ENCODE results near the gene WDR44. TPM values are rescaled to one million over a fixed set of nuclear protein-coding genes. Genes with fewer than 3 reads are reported as not detected.

Gene WDR44
- polyA plus RNA-seq, 1 donor: 9.5 TPM

DNA sequence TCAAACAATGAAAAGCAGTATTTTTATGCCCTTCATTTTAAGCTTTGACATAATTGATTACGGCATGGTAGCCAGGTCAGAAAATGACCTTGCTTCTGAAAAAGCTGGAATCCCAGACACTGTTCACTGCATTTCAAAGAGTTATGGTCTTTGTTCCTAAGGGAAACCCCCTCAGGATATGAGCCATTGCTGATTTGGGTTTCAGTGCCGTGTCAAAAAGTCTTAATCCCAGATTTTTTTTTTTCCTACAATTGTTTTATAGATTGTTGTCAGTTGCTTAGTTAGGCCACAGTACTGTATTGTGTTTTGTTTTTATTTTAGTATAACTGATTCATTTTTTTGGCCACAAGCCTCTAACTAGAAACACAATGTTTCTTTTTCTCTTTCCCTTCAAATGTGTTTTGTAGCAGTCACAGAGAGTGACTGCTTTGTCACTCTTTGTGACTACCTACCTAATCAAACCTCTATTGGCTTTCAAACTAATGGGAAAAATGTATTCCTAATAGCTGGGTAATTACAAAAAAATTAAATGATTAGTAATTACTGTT is 10.3 kb downstream of the WDR44 start:
- Histone ChIP-seq H3K4me1 (ENCODE audit: control insufficient read depth, insufficient read depth, low read length) (peaks cover 2% of the 10 kb centered on the region), H3K27me3 (ENCODE audit: control insufficient read depth, insufficient read depth, low read length) (no peaks in the 10 kb centered on the region), H3K27ac (ENCODE audit: low read length) (no peak overlapping the region), H3K9me3 (ENCODE audit: control insufficient read depth, low read depth, low read length) (no peaks in the 10 kb centered on the region), H3K36me3 (ENCODE audit: control insufficient read depth, insufficient read depth, low read length) (no peaks in the 10 kb centered on the region), H3K4me3 (ENCODE audit: low read length) (no peak overlapping the region)
- no CpG with 5 or more reads among the region's 2 CpGs for WGBS (ENCODE audit: insufficient coverage, low lambda C conversion rate)
- no peak for DNase-seq

DNA sequence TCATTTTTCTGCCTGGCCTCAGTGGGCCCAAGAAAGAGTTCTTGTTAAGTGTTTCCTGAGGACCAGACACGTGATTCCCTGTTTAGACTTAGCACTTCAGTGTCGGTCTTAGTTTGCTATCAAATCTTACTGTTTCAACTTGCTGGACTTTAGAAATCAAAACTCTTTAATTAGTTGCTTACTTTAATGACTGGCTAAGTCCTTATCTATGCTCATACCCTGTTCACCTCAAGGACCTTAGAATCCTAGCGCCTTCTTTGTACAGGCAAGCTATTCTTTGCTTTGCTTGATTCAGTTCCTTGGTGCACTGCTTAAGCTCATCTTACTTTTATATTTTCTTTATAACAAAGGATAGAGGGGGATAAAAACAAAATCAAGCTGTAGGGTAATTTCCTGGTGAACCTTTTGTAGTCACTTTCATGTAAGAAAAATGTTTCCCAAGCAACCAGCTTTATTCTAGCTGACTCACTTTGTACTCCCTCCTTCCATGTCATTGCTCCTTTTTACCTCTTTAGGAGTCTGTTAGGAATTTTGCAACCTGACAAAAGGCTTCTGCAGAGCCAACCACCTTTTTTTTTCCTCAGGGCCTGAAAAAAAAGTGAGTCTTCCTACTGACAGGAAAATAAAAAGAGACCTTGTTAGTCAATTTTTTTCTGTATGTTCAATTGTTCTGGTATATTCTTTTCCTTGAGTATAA is 14.7 kb downstream of the WDR44 start:
- WGBS (ENCODE audit: insufficient coverage, low lambda C conversion rate): no CpG with 5 or more reads among the region's 3 CpGs
- H3K27ac ChIP-seq (ENCODE audit: low read length): no peak overlapping the region
- DNase-seq: peak in 1 of 2 donors; percentile 3
- H3K36me3 ChIP-seq (ENCODE audit: control insufficient read depth, insufficient read depth, low read length): no peaks in the 10 kb centered on the region
- no peaks in the 10 kb centered on the region for H3K27me3 ChIP-seq (ENCODE audit: control insufficient read depth, insufficient read depth, low read length)
- H3K4me1 ChIP-seq (ENCODE audit: control insufficient read depth, insufficient read depth, low read length): peaks cover 2% of the 10 kb centered on the region
- no peaks in the 10 kb centered on the region for H3K9me3 ChIP-seq (ENCODE audit: control insufficient read depth, low read depth, low read length)
- H3K4me3 ChIP-seq (ENCODE audit: low read length): no peak overlapping the region

DNA sequence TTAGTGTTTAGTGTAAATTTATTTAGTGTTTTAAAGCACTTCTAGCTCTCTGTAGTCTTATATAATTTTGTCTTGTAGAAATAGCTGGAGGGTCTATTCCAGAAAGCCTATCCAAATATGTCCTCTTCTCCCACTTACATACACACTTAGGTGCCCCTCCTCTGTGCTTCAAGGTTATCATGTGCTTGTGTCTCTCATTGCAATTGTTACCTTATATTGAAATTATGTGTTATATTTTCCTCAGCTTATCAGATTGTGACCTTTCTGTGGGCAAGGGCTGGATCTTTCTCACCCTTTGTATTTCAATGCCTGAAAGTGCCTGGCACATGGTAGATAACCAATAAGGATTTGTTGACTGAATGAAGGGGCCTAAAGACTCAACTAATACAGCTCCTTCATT is 18.4 kb downstream of the WDR44 start:
- H3K4me3 ChIP-seq (ENCODE audit: low read length): no peak overlapping the region
- no peaks in the 10 kb centered on the region for H3K27me3 ChIP-seq (ENCODE audit: control insufficient read depth, insufficient read depth, low read length)
- no peaks in the 10 kb centered on the region for H3K36me3 ChIP-seq (ENCODE audit: control insufficient read depth, insufficient read depth, low read length)
- no peak for DNase-seq
- no peak overlapping the region for H3K27ac ChIP-seq (ENCODE audit: low read length)
- no peaks in the 10 kb centered on the region for H3K9me3 ChIP-seq (ENCODE audit: control insufficient read depth, low read depth, low read length)
- peaks cover 2% of the 10 kb centered on the region for H3K4me1 ChIP-seq (ENCODE audit: control insufficient read depth, insufficient read depth, low read length)

DNA sequence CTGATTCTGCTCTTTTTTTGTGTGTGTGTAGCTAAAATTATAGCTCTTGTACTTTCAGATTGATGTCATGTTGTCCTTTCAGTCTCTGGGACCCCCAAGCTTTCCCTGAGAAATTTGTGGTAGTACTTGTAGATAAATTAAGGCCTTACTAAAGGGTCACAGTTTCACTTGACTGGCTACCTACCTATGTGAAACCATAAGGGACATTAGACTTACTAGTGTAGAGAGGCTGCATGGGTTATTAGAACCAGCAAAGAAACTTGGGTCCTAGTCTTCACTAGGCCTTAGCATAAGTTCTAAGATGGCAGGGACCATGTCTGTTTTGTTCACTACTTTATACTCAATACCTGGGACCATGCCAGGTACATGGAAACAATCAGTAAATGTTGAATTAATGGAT is 21.4 kb downstream of the WDR44 start:
- no peak overlapping the region for H3K4me3 ChIP-seq (ENCODE audit: low read length)
- no peak overlapping the region for H3K27ac ChIP-seq (ENCODE audit: low read length)
- H3K36me3 ChIP-seq (ENCODE audit: control insufficient read depth, insufficient read depth, low read length): no peaks in the 10 kb centered on the region
- no peaks in the 10 kb centered on the region for H3K4me1 ChIP-seq (ENCODE audit: control insufficient read depth, insufficient read depth, low read length)
- no peaks in the 10 kb centered on the region for H3K9me3 ChIP-seq (ENCODE audit: control insufficient read depth, low read depth, low read length)
- no peak for DNase-seq
- no peaks in the 10 kb centered on the region for H3K27me3 ChIP-seq (ENCODE audit: control insufficient read depth, insufficient read depth, low read length)

DNA sequence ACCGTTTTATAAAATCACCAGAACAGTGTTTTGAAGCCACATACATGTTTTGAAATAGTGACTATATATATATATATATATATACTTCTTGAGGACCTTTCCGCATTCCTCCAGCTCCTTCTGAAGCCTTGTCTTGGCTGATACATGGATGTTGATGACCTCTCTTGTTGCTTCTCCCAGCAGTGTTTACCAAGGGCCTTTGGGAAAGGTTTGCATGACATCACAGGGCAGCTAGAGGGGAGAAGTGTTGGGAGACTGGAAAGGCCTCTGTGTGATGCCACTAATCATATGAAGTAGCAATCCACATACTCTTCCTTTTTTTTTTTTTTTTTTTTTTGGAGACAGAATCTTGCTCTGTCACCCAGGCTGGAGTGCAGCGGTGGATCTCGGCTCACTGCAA is 22.5 kb downstream of the WDR44 start:
- Histone ChIP-seq H3K36me3 (ENCODE audit: control insufficient read depth, insufficient read depth, low read length) (no peaks in the 10 kb centered on the region), H3K4me3 (ENCODE audit: low read length) (no peak overlapping the region), H3K9me3 (ENCODE audit: control insufficient read depth, low read depth, low read length) (no peaks in the 10 kb centered on the region), H3K27ac (ENCODE audit: low read length) (no peak overlapping the region), H3K4me1 (ENCODE audit: control insufficient read depth, insufficient read depth, low read length) (no peaks in the 10 kb centered on the region), H3K27me3 (ENCODE audit: control insufficient read depth, insufficient read depth, low read length) (no peaks in the 10 kb centered on the region)
- no peak for DNase-seq
- WGBS (ENCODE audit: insufficient coverage, low lambda C conversion rate): no CpG with 5 or more reads among the region's 4 CpGs

DNA sequence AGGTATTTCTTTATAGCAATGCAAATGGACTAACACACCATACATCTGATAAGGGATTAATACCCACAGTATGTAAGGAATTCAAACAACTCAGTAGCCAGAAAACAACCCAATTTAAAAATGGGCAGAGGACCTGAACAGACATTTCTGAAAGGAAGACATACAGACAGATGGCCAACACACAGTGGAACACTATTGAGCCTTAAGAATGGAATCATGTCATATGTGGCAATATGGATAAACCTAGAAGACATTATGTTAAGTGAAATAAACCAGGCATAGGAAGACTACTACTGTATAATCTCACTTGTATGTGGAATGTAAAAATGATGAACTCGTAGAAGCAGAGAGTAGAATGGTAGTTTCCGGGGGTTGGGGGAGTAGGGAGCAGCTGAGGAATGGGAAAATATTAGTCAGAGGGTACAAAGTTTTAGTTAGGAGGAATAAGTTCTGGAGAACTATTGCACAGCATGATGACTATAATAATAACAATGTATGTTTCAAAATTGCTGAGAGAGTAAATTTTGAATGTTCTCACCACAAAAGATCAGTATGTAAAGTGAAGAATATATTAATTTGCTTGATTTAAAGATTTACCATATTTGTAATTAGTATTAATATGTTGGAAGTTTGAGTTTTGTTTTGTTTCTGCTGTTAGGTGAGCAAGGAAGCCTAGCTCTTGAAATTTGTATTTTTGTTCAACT is 25.2 kb downstream of the WDR44 start:
- H3K36me3 ChIP-seq (ENCODE audit: control insufficient read depth, insufficient read depth, low read length): no peaks in the 10 kb centered on the region

DNA sequence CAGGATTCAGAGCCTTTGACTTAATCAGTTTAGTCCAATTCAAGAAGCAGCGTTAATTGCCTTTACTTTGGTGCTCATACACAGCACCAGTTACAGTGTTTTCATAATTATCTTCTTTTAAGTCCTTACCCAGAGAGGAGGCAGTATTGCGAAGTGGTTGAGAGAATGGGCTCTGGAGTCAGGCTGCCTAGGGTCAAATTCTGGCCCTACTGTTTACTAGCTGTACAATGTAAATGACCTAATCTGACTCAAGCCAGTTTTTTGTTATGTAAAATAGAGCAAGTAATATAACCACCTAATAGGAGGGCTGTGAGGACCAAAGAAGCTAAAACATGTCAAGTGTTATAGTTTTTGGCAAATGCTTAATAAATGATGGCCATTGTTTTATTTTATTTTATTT is 27.6 kb downstream of the WDR44 start:
- H3K36me3 ChIP-seq (ENCODE audit: control insufficient read depth, insufficient read depth, low read length): no peaks in the 10 kb centered on the region
- no peaks in the 10 kb centered on the region for H3K9me3 ChIP-seq (ENCODE audit: control insufficient read depth, low read depth, low read length)
- H3K4me1 ChIP-seq (ENCODE audit: control insufficient read depth, insufficient read depth, low read length): no peaks in the 10 kb centered on the region
- H3K27me3 ChIP-seq (ENCODE audit: control insufficient read depth, insufficient read depth, low read length): no peaks in the 10 kb centered on the region
- H3K27ac ChIP-seq (ENCODE audit: low read length): no peak overlapping the region
- WGBS (ENCODE audit: insufficient coverage, low lambda C conversion rate): no CpG with 5 or more reads among the region's 2 CpGs
- DNase-seq: no peak
- no peak overlapping the region for H3K4me3 ChIP-seq (ENCODE audit: low read length)

More for the DNA sequence above, 25.2 kb downstream of the WDR44 start:
- H3K4me1 ChIP-seq (ENCODE audit: control insufficient read depth, insufficient read depth, low read length): no peaks in the 10 kb centered on the region
- H3K4me3 ChIP-seq (ENCODE audit: low read length): no peak overlapping the region
- no peak for DNase-seq
- WGBS (ENCODE audit: insufficient coverage, low lambda C conversion rate): 80% methylated on average over 1 of the region's 2 CpGs
- no peaks in the 10 kb centered on the region for H3K27me3 ChIP-seq (ENCODE audit: control insufficient read depth, insufficient read depth, low read length)
- no peak overlapping the region for H3K27ac ChIP-seq (ENCODE audit: low read length)
- H3K9me3 ChIP-seq (ENCODE audit: control insufficient read depth, low read depth, low read length): no peaks in the 10 kb centered on the region

DNA sequence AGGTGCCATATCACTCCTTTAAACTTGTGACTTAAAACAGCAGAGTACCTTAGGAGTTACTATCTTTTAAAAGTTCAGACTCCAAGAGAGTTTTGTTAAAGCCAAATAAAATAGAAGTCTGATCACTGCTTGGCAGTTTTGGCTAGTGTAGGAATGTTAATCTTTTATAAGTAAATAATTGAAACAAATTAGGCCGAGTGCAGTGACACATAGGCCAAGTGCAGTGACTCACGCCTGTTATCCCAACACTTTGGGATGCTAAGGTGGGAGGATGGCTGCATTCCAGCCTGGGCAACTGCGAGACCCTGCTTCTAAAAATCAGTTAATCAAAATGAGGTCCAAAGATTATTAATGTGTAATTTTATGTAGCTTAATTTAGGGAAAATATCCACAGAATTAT is 37.2 kb downstream of the WDR44 start:
- Histone ChIP-seq H3K36me3 (ENCODE audit: control insufficient read depth, insufficient read depth, low read length) (no peaks in the 10 kb centered on the region), H3K4me1 (ENCODE audit: control insufficient read depth, insufficient read depth, low read length) (no peaks in the 10 kb centered on the region), H3K4me3 (ENCODE audit: low read length) (no peak overlapping the region), H3K9me3 (ENCODE audit: control insufficient read depth, low read depth, low read length) (no peaks in the 10 kb centered on the region), H3K27me3 (ENCODE audit: control insufficient read depth, insufficient read depth, low read length) (no peaks in the 10 kb centered on the region), H3K27ac (ENCODE audit: low read length) (no peak overlapping the region)
- WGBS (ENCODE audit: insufficient coverage, low lambda C conversion rate): no CpG with 5 or more reads among the region's 3 CpGs
- no peak for DNase-seq

DNA sequence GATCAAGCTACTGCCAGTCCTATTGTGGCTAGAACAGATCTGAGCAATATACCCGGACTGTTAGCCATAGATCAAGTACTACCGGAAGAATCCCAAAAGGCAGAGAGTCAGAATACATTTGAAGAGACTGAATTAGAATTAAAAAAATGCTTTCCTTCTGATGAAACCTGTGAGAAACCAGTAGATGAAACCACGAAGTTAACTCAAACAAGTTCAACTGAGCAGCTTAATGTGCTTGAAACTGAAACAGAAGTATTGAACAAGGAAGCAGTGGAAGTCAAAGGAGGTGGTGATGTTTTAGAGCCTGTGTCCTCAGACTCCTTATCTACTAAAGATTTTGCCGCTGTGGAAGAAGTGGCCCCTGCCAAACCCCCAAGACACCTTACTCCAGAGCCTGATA is 46.8 kb downstream of the WDR44 start:
- no peak for DNase-seq
- H3K4me1 ChIP-seq (ENCODE audit: control insufficient read depth, insufficient read depth, low read length): no peaks in the 10 kb centered on the region
- H3K4me3 ChIP-seq (ENCODE audit: low read length): no peak overlapping the region
- no peaks in the 10 kb centered on the region for H3K27me3 ChIP-seq (ENCODE audit: control insufficient read depth, insufficient read depth, low read length)
- H3K36me3 ChIP-seq (ENCODE audit: control insufficient read depth, insufficient read depth, low read length): peaks cover 5% of the 10 kb centered on the region
- H3K27ac ChIP-seq (ENCODE audit: low read length): no peak overlapping the region
- H3K9me3 ChIP-seq (ENCODE audit: control insufficient read depth, low read depth, low read length): no peaks in the 10 kb centered on the region
- no CpG with 5 or more reads among the region's 4 CpGs for WGBS (ENCODE audit: insufficient coverage, low lambda C conversion rate)

DNA sequence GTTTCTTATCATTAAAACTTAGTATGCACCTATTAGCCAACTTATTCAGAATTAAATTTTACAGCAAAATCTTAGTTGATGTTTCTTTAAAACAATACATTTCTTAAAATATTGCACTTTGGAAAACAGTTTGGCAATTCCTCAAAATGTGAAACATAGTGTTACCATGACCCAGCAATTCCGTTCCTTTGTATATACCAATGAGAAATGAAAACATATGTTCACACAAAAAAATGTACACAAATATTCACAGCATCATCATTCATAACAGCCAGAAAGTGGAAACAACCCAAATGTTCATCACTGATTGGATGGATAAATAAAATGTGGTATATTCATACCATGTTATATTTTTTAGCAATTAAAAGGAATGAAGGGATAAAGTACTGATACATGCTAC is 50.2 kb downstream of the WDR44 start:
- Histone ChIP-seq H3K27ac (ENCODE audit: low read length) (no peak overlapping the region), H3K4me1 (ENCODE audit: control insufficient read depth, insufficient read depth, low read length) (no peaks in the 10 kb centered on the region), H3K36me3 (ENCODE audit: control insufficient read depth, insufficient read depth, low read length) (peaks cover 12% of the 10 kb centered on the region), H3K4me3 (ENCODE audit: low read length) (no peak overlapping the region), H3K27me3 (ENCODE audit: control insufficient read depth, insufficient read depth, low read length) (no peaks in the 10 kb centered on the region), H3K9me3 (ENCODE audit: control insufficient read depth, low read depth, low read length) (no peaks in the 10 kb centered on the region)
- no peak for DNase-seq
- WGBS (ENCODE audit: insufficient coverage, low lambda C conversion rate): no CpG with 5 or more reads among the region's 1 CpG

DNA sequence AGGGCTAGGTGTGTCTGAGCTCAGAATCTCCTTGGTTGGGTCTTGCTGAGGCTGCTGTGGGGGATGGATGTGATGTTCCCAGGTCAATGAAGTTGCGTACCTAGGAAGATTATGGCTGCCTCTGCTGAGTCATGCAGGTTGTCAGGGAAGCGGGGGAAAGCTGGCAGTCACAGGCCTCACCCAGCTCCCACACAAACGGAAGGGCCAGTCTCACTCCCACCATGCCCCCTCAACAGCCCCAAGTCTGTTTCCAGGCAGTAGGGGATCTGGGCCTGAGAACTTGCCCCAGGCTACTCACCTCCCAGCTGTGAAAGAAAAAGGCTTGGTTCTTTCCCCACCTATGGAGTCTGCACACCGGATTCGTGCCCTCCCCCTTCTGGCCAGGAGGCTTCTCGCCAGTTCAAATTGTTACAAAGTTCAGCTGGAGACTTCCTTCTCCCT is 72.9 kb downstream of the WDR44 start:
- Histone ChIP-seq H3K36me3 (ENCODE audit: control insufficient read depth, insufficient read depth, low read length) (no peaks in the 10 kb centered on the region), H3K27me3 (ENCODE audit: control insufficient read depth, insufficient read depth, low read length) (no peaks in the 10 kb centered on the region), H3K4me1 (ENCODE audit: control insufficient read depth, insufficient read depth, low read length) (no peaks in the 10 kb centered on the region), H3K27ac (ENCODE audit: low read length) (no peak overlapping the region), H3K9me3 (ENCODE audit: control insufficient read depth, low read depth, low read length) (no peaks in the 10 kb centered on the region), H3K4me3 (ENCODE audit: low read length) (no peak overlapping the region)
- DNase-seq: no peak
- no CpG with 5 or more reads among the region's 6 CpGs for WGBS (ENCODE audit: insufficient coverage, low lambda C conversion rate)
